Breast epithelium (tissue), 4 donors: ENCODE results near the gene NUP107. TPM values are rescaled to one million over a fixed set of nuclear protein-coding genes. Genes with fewer than 3 reads are reported as not detected.

Experiments
- DNase-seq, 2 donors: peaks; one replicate each; pipeline ENCODE4 v3.0.0-alpha.2; 2019; ENCODE audit warnings: low spot score in 2 of 2
- H3K27ac ChIP-seq, 2 donors: fragments of 200-600 bp; sonication (generic) in 1 of 2; one replicate each; pipeline ENCODE4 v1.5.1; 2016 to 2019; ENCODE audit warnings: mild to moderate bottlenecking in 1 of 2
- H3K27me3 ChIP-seq, 2 donors: fragments of 200-600 bp; sonication (generic) in 1 of 2; one replicate each; pipeline versions ENCODE4 v1.5.1 to v1.6.0; 2017 to 2019; ENCODE audit warnings: control low read depth in 1 of 2, mild to moderate bottlenecking in 1 of 2
- H3K36me3 ChIP-seq: fragments of 200-600 bp; one replicate; pipeline ENCODE4 v1.5.1; 2019
- H3K4me1 ChIP-seq, 2 donors: fragments of 200-600 bp; sonication (generic); one replicate each; pipeline ENCODE4 v1.5.1; 2016 to 2019; ENCODE audit warnings: control low read depth in 1 of 2
- H3K4me3 ChIP-seq, 3 donors: fragments of 200-600 bp; sonication (generic); 1 replicate in 2 of 3; 2 replicates in 1 of 3; pipeline ENCODE4 v1.5.1; 2016 to 2019; ENCODE audit warnings: mild to moderate bottlenecking in 3 of 3, moderate library complexity in 2 of 3
- H3K9me3 ChIP-seq, 2 donors: fragments of 200-600 bp; sonication (generic) in 1 of 2; one replicate each; pipeline ENCODE4 v1.5.1; 2016 to 2019; ENCODE audit warnings: control low read depth in 1 of 2
- POLR2A ChIP-seq: fragments of 450-650 bp; IDR thresholded peaks from one replicate; pipeline ENCODE4 v1.6.1; 2016; ENCODE audit warnings: antibody characterized with exemption, mild to moderate bottlenecking, moderate library complexity
- POLR2AphosphoS5 ChIP-seq, 3 donors: sonication (generic); formaldehyde crosslinking; IDR thresholded peaks; one replicate each; pipeline ENCODE4 v1.6.1; 2017; ENCODE audit warnings: antibody characterized with exemption in 3 of 3
- intact Hi-C: fragments of 100-400 bp; cut with DNase I; formaldehyde crosslinking; loops from one replicate; pipeline ENCODE4 v1.15.1; 2023; ENCODE audit warnings: low total_unique reads
- total RNA-seq, 3 donors: library from RNA; depleted of rRNA; stranded (reverse); fragments of >200 nt; gene quantifications; one replicate each; pipeline ENCODE4 v1.1.0, GENCODE V29; 2016
- TF ChIP-seq, protein P1 (sequence below), 3 donors: fragments of 450-650 bp; IDR thresholded peaks; one replicate each; pipeline ENCODE4 v1.5.1; 2016 to 2017; ENCODE audit warnings: antibody characterized with exemption in 3 of 3, mild to moderate bottlenecking in 3 of 3, moderate library complexity in 3 of 3

Gene NUP107
- total RNA-seq, 3 donors from 2014 or later = 44.6 to 62.6 (median 58.7) TPM

DNA sequence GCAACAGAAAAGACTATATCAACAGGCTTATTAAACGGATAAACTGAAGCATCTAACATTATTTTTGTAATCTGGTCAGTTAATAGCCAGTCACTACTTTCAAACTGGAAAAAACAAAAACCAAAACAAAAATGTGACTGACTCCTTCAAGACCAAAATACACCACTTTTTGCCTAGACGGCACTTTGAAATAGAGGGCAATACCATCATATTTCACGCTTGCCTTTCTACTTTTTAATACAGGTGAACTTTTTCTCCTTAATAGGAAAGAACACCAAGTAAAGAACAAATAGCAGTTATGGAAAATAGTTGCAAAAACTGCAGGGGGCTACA lies 550 bp upstream of the NUP107 start:
- no peaks in the 10 kb centered on the region for H3K9me3 ChIP-seq
- no peak for DNase-seq
- H3K27ac ChIP-seq = peak overlapping the region; percentile 90 to 91
- no peaks in the 10 kb centered on the region for H3K36me3 ChIP-seq
- H3K4me3 ChIP-seq = peak overlapping the region; percentile 77 to 91 (median 85)
- H3K4me1 ChIP-seq = no peaks in the 10 kb centered on the region
- intact Hi-C loops = loop anchor here (5.0 kb wide), 1 partner anchor 324 kb away; no protein-coding TSS in a partner anchor
- TF ChIP-seq, protein P1, sequence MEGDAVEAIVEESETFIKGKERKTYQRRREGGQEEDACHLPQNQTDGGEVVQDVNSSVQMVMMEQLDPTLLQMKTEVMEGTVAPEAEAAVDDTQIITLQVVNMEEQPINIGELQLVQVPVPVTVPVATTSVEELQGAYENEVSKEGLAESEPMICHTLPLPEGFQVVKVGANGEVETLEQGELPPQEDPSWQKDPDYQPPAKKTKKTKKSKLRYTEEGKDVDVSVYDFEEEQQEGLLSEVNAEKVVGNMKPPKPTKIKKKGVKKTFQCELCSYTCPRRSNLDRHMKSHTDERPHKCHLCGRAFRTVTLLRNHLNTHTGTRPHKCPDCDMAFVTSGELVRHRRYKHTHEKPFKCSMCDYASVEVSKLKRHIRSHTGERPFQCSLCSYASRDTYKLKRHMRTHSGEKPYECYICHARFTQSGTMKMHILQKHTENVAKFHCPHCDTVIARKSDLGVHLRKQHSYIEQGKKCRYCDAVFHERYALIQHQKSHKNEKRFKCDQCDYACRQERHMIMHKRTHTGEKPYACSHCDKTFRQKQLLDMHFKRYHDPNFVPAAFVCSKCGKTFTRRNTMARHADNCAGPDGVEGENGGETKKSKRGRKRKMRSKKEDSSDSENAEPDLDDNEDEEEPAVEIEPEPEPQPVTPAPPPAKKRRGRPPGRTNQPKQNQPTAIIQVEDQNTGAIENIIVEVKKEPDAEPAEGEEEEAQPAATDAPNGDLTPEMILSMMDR (IDR thresholded peaks at IDR 0.05) = no peak
- no peak for TF ChIP-seq POLR2A
- no peak for TF ChIP-seq POLR2AphosphoS5 (IDR thresholded peaks at IDR 0.05)
- H3K27me3 ChIP-seq = no peaks in the 10 kb centered on the region

DNA sequence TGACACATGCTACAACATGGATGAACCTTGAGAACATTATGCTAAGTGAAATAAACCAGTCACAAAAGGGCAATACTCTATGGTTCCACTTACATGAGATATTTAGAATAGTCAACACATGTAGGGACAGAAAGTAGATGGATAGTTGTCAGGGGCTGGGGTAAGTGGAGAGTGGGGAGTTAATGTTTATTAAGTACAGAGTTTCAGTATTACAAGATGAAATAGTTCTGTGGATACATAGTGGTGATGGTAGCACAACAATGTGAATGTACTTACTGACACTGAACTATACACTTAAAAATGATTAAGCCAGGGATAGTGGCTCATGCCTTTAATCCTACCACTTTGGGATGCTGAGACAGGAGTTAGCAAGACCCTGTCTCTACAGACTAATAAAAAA lies 8.7 kb downstream of the NUP107 start:
- no peak for DNase-seq
- intact Hi-C loops = no loop called here
- Histone ChIP-seq H3K4me1 (no peaks in the 10 kb centered on the region), H3K4me3 (no peak overlapping the region), H3K9me3 (no peaks in the 10 kb centered on the region), H3K27me3 (no peaks in the 10 kb centered on the region), H3K27ac (no peak overlapping the region), H3K36me3 (peaks cover 5% of the 10 kb centered on the region)
- TF ChIP-seq, protein P1 (IDR thresholded peaks at IDR 0.05) = no peak
- TF ChIP-seq POLR2A = no peak
- TF ChIP-seq POLR2AphosphoS5 (IDR thresholded peaks at IDR 0.05) = no peak

DNA sequence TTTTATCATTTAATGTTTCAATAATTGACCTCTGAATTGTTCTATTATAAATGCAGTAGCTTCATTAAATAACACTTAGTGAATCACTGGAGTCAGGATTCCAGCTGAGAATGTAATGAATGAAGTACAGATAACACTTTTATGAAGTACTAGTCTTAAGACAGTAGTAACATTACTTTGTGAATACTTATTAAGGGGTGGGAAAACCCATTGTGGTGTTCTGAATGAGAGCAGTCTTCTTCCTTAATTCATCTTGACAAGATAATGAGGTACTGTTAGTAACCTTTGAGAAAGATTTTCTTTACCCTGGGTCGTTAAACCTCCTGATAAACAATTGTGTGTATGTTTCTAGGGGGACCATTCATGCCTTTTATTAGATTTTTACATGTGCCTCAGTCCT lies 12.7 kb downstream of the NUP107 start:
- no peaks in the 10 kb centered on the region for H3K9me3 ChIP-seq
- DNase-seq = no peak
- peaks cover 12% of the 10 kb centered on the region for H3K36me3 ChIP-seq
- intact Hi-C loops = no loop called here
- no peaks in the 10 kb centered on the region for H3K27me3 ChIP-seq
- no peak overlapping the region for H3K27ac ChIP-seq
- TF ChIP-seq POLR2AphosphoS5 (IDR thresholded peaks at IDR 0.05) (no peak), POLR2A (no peak)
- TF ChIP-seq, protein P1 (IDR thresholded peaks at IDR 0.05) = no peak
- no peaks in the 10 kb centered on the region for H3K4me1 ChIP-seq
- no peak overlapping the region for H3K4me3 ChIP-seq

DNA sequence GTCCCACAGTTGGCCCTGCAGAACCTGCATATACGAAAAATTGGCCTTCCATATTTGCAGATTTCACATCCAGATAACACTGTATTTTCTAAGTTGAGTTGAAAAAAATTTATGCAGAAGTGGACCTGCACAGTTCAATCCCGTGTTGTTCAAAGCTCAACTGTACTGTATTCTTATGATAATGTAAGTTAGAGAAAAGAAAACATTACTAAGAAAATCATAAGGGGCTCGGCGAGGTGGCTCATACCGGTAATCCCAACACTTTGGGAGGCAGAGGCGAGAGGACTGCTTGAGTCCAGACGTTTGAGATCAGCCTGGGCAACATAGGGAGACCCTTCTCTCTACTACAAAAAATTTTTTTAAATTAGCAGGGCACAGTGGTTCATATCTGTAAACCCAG lies 41.0 kb downstream of the NUP107 start:
- Histone ChIP-seq H3K4me3 (no peak overlapping the region), H3K27ac (no peak overlapping the region), H3K36me3 (no peaks in the 10 kb centered on the region), H3K9me3 (no peaks in the 10 kb centered on the region), H3K27me3 (no peaks in the 10 kb centered on the region), H3K4me1 (no peaks in the 10 kb centered on the region)
- no peak for DNase-seq
- no peak for TF ChIP-seq POLR2A
- no peak for TF ChIP-seq POLR2AphosphoS5 (IDR thresholded peaks at IDR 0.05)
- TF ChIP-seq, protein P1 (IDR thresholded peaks at IDR 0.05) = no peak
- intact Hi-C loops = no loop called here

DNA sequence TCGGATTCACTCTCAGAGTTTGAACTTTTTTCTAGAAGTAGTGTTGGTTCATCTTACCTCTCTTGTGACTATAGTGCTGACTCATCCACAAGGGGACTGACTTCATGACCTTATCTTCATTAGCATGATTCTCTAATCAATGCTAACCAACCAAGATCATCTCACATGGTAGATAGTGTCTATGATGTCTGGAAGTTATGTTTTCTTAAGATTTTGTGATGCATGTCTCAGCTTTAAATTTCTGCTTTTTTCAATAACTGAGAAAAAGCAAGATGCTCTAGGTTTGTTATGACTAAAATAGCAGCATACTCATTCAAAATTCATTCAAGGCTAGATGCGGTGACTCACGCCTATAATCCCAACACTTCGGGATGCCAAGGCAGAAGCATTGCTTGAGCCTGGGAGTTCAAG lies 46.9 kb downstream of the NUP107 start:
- no peak overlapping the region for H3K4me3 ChIP-seq
- intact Hi-C loops = no loop called here
- no peak for DNase-seq
- no peaks in the 10 kb centered on the region for H3K9me3 ChIP-seq
- no peak overlapping the region for H3K27ac ChIP-seq
- H3K4me1 ChIP-seq = no peaks in the 10 kb centered on the region
- no peaks in the 10 kb centered on the region for H3K27me3 ChIP-seq
- TF ChIP-seq POLR2AphosphoS5 (IDR thresholded peaks at IDR 0.05) (no peak), POLR2A (no peak)
- TF ChIP-seq, protein P1 (IDR thresholded peaks at IDR 0.05) = no peak
- peaks cover 8% of the 10 kb centered on the region for H3K36me3 ChIP-seq
